GF-D8 (cell line): Measurements from ENCODE around the gene BACH1.
"Not testable (repeated sequence)": the region's sequence is repeated elsewhere in the genome, so short reads cannot be mapped to it uniquely, and the experiment has no call there.

Experiments used
- DNase-seq: peaks from one replicate; lab custom pipeline; 2025; lab: John Stamatoyannopoulos, UW

The BACH1 gene

GRCh38 chr21:29346771-29347170 lies 48.0 kb downstream of the BACH1 start:
- no peak for DNase-seq

DNA sequence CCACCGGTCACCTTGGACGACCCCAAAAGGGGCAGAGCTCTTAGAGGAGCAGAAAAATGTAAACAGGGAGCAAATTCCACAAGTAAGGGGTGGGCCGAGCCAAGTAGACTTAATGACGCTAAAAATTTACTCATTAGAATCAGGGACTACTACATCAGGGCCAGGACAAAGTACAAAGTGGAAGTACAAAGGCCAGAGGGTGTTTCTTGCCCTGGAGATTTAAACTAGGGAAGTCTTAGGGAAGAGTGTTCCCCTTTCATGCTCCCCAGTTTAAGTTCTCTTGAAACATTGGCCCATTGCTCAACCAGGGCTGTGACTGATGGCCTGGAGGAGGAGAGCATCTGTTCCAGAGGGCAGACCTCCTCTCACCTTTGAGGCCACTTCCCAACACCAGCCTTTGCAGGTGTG lies 48.6 kb downstream of the BACH1 start:
- DNase-seq: no peak

DNA sequence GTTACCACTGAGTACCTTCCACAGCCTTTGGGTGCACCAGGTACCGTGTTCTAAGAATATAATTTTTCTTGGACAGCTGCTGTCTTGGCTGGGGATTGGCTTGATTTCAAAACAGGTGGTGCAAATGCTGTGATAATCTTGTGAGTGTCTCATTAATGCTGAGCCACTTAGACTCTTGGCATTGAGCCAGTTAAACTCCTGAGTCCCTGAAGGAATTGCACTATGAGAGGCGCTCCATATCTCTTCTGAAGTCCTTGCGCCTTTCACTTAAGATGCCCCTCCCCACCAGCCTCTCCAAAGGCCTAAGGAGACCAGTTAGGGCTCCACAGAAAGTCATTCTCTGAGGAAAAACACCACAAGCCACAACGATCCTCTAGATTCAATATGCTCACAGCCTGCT lies 51.0 kb downstream of the BACH1 start:
- no peak for DNase-seq

DNA sequence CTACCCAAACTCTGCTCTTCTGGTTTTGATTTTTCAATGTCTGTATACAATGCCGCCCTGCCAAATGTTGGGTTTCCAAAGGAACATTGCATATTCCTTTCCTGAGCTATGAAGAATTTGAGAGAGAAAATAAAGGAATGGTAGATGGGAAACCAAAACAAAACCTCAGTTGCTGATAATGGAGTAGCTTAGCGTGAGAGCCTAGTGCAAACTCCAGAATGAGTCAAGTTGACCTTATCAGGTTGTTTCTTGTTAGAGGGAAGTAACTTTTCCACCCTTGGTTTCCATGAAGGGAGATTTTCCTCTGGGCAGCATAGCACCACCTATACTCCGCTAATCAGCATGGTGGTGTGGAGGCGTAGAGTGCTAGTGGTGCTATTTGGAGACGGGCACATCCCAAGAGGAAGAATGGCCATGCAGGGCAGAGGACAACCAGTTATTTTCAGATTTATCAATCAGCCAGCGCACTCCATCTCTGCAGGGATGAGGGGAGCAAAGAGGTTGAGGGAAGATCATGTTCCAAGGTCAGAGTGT lies 51.6 kb downstream of the BACH1 start:
- DNase-seq: no peak

GRCh38 chr21:29351691-29352090 lies 53.0 kb downstream of the BACH1 start:
- no peak for DNase-seq

DNA sequence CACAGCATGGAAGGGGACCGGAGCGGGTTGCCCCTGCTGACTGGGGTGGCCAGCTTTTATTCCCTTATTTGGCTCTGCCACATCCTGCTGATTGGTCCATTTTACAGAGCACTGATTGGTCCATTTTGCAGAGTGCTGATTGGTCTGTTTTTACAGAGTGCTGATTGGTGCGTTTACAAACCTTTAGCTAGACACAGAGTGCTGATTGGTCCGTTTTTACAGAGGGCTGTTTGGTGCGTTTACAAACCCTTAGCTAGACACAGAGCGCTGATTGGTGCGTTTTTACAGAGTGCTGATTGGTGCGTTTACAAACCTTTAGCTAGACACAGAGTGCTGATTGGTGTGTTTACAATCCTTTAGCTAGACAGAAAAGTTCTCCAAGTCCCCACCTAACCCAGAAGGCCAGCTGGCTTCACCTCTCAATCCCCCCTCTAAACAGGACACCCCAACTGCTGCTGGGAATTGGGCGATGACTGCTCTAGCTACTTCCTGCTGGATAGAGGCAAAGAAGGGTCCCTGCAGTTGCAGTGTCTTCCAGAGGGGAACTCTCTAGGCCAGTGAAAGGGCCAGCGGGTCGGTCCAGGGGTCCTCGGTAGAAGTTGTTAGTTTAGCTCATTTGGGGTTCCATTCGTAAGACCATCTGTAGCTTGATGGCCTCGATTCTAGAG lies 56.5 kb downstream of the BACH1 start:
- not testable (repeated sequence) for DNase-seq

DNA sequence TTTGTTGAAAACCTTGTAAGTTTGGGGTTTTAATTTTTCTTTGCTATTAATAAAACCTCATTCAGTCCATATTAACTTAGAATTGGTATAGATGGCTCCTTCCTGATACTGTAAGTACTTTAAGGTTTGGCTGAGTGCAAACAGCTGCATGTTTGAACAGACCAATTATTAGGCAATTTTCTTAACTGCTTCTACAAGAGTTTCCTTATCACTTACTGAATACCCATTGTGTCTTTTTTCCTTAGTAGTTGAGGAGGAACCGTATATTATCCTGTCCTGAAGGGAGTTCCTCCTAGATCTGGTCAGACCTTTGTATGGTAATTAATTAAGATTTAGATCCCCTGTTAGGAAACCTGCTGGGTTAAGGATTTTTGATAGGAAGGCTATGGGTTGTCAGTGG lies 57.6 kb downstream of the BACH1 start:
- not testable (repeated sequence) for DNase-seq

DNA sequence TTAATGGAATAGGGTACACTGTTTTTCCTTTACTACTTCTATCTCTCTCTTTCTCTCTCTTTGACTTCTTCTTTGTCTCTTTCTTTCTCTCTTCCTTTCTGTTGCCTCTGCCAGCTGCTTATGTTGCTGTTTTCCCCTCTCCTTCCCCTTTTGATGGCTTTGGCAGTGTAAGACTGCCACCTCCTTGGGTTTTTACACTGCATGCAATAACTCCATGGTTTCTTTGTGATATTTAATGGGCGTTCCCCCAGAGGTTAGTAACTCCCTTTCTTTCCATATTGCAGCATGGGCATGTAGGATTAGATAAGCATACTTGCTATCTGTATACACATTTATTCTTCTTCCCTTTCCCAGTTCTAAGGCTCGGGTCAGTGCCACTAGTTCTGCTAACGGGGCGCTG lies 58.1 kb downstream of the BACH1 start:
- DNase-seq: not testable (repeated sequence)

DNA sequence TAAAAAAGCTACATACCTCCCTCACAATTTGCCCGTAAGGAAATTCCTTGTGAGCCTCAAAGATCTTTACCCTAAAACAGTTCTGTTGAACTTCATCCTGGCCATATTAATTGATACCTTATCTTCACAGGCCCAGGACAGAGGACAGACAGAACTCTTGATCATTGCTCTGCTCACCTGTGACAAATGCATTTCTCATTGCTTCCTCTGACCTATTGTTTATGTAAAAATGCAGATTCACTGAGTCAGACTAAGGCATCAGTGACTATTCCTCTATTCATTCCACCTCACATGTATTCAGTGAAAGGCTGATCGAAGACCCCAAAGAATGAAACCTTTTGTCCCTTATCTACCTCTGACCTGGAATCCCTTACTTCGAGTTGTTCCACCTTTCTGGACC lies 61.0 kb downstream of the BACH1 start:
- no peak for DNase-seq

DNA sequence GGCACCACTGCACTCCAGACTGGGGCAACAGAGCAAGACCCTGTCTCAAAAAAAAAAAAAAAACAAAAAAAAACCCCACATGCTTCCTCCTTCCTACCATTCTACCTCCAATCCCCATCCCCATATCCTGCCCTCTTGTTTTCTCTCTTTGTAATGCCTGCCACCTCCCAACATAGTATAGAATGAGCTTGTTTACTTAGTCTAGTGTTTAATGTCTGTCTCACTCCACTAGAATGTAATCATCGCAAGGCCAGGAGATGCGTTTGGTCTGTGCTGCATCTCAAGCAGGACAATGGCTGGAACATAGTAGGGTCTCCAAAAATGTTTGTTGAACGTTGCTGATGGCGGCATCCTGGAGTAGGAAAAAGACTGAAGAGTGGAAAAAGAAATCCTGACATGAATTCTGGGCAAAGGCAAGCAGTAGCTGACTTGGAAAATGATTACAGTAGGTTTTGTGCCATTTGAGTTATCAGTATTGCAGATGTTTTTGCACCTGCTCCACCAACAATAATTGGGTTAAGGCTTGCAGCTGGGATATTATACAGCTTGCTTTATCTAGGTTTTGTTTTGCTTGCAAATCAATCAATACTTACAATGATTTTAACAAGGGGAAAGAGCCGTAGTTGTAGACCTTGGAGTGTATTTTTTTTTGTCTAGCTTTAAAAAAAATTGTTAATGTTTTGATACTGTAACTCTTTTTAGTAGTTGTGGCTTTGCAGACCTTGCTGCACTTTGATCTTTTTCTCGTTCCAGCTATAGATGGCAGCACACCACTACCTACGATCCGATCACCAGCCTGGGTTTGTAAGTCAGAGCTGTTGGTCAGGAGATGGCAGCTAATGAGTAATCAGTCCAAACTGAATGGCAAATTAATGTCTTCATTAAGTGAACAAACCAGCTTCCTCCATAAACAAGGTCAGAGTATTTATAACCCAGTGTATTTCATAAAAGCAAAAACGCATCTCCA lies 62.4 kb downstream of the BACH1 start:
- DNase-seq: no peak

- DNase-seq: no peak
Measured at GRCh38 chr21:29362758-29363157, 64.0 kb downstream of the BACH1 start.

DNA sequence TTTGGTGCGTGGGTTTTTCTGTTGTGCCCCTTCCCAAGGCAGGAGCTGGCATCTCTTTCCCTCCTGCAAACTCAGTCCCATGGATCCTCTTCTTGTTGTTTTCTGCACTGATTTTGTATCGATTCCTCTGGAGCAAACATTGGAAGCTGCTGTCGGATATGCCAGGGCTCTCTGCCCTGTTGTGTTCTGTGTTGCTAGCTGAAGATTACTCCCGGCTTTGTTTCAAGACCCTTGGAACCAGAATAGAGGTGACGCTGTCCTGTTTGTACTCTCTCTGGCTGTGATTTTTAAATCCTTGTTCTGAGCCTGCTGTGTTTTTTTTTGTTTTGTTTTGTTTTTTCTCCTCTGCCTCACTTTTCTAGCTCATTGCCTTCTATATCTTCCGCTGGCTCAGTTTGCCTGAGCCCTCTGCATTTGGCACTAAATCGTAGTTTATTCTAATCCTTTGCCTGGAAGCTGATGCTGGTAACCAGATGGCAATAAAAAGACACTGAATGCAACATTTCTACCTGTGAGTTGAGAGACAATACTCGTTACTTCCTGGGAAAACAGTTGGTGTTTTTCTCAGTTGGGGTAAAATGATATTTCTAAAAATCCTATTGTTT lies 67.0 kb downstream of the BACH1 start:
- DNase-seq: no peak

- no peak for DNase-seq
Measured at GRCh38 chr21:29366532-29366931, 67.8 kb downstream of the BACH1 start.

DNA sequence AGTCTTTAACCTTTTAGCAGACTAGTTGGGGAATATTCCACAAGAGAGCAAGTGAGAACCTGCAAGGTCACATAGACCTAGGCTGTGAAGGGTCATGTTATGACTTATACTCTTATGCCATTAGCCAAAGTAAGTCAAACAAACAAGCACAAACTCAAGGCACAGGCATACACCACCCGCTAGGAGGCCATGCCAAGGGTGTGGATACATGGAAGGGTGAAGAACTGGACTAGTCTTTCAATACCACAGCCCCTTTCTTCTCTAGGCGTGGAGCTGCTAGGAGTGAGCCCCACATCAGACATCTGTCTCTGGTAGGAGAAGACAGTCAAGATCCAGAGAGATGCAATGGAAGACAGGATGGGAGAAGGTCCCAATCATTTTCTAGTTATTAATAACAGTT lies 68.6 kb downstream of the BACH1 start:
- no peak for DNase-seq

DNA sequence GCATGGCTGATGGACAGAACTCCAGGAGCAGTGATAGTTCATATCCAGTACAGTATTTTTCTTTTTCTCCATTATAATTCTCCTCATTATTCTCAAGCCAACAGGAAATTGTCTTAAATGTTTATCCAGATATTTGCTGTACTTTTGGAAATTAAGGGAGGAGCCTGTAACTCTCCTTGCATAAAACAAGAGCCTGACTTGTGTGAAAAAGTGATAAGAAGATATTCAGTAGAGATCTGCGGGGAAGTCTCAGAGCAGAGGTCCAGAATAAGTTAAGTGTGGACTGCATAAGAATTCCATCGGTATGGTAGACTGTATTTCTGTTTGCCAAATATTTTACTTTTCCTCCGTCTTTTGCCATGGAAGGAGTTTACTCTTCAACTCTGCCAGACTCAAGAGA lies 70.2 kb downstream of the BACH1 start:
- no peak for DNase-seq

DNA sequence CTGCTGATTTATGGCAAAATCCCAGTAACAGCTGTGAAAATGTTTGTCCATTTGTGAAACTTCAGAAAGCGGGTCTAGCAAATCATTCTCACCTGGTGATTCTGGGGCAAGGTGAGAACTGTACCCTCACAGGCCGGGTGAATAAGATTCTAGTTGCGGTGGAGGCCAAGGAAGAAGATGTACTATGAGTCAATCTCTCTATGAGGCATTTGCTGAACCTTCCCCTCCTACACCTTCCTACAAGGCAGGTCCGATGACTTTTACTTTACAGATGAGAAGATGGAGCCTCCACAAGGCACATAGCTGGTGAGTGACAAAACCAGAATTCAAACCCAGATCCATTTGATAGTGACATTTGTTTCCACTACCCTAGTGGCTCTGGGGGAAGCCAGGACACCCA lies 72.7 kb downstream of the BACH1 start:
- DNase-seq: no peak

GRCh38 chr21:29372063-29372802 lies 73.5 kb downstream of the BACH1 start:
- peak; percentile 47 for DNase-seq

GRCh38 chr21:29374481-29374880 lies 75.8 kb downstream of the BACH1 start:
- DNase-seq: no peak

DNA sequence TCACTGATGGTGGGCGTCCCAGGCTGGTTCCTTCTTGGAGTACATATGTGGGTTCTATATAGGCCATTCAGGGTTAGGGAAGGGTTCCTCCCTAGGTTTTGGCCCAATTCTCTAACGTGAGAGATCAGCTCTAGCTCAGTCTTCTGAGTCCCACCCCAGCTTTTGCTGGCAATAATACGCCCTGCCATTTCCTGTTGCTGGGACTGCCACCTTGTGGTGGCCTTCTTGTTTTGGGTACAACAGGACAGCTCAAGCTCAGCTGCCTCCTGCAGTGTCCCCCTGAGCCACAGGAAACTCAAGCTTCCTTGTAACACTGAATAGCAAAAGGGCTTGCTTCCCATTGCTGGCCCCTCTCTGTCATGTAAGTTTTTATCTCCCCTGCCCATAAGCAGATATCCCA lies 77.8 kb downstream of the BACH1 start:
- DNase-seq: no peak

DNA sequence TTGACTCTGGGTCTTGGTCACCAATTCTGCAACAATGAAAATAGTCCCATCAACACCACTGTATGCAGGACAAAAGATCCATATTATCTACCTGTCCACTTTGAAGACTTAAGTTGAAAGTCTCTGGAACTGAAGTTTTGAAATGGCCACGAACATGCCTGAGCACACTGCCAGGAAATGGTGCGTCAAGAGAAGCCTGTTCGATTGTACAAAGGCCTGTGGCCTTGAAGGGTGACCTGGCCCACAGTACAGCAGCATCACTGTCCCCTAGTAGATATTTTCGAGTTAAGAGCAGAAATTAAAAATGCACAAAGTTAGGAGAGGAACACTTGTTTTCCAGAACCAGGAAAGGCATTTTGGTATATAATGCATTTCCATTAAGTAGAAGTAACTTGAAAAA lies 78.5 kb downstream of the BACH1 start:
- no peak for DNase-seq

DNA sequence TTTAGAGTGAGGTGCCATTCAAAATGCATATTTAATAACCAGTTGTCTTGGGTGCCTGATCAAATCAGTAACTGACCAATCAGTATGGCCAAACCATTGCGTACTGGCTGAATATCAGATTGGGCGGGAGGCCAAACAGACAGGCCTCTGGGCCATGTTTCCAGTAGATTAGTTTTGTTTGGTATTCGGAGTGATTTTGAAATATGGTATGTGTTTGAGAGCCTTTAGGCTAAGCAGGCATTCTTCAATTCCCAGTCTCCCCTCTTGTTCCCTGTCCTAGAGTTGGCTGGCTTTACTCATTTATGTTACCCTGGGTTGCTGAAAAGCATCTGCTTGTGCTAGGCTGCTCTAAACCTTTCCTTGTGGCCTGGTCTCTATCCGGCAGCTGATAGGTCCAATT lies 80.1 kb downstream of the BACH1 start:
- no peak for DNase-seq

DNA sequence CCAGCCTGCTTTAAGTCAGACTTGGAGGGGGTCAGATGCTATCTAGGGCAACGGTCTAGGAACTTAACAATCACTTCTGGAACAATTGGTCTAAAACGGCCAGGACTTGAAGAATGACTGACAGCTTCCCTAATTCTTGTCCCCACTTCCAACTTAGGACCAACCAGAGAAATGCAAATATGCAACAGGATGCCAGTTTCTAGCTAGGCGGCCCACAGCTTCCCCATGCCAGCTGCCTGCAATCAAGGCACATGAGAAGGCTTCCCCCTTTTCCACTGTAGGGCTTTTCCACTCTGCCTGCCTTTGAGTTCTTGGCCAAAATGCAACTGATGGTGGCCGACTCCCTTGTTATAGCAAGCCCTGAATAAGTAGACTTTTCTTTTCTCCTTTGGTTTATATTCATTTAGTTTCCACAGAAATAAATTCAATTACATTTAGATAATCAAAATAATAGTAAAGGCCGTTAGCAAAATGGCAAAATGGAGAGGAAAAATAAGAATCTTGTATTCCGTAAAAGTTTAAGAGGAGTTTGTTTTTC lies 80.9 kb downstream of the BACH1 start:
- DNase-seq: no peak
